H9 (cell line): ENCODE measurements around the gene TAF4. TPM values are rescaled to one million over a fixed set of nuclear protein-coding genes. Genes with fewer than 3 reads are reported as not detected.

Source experiments
- DNase-seq: peaks from one replicate; pipeline ENCODE4 v3.0.0-alpha.2; 2017
- H2AFZ ChIP-seq: one replicate; pipeline ENCODE4 v1.6.1; 2013; ENCODE audit warnings: mild to moderate bottlenecking, low read length, control low read depth, moderate library complexity
- H2AK5ac ChIP-seq: 2 replicates; pipeline ENCODE4 v1.6.1; 2013; ENCODE audit warnings: low read length, control low read depth, mixed read lengths; ENCODE audit not compliant: insufficient read length
- H2BK120ac ChIP-seq: one replicate; pipeline ENCODE4 v1.6.1; 2013; ENCODE audit warnings: low read depth, mild to moderate bottlenecking, low read length, control low read depth, inconsistent platforms; ENCODE audit not compliant: poor library complexity, severe bottlenecking
- H2BK12ac ChIP-seq: 2 replicates; pipeline ENCODE4 v1.6.1; 2013; ENCODE audit warnings: low read length, control low read depth, mixed read lengths, low read depth; ENCODE audit not compliant: insufficient read length
- H2BK15ac ChIP-seq: 2 replicates; pipeline ENCODE4 v1.6.1; 2013; ENCODE audit warnings: low read depth, low read length, control low read depth
- H2BK20ac ChIP-seq: one replicate; pipeline ENCODE4 v1.6.1; 2013; ENCODE audit warnings: low read depth, mild to moderate bottlenecking, low read length, control low read depth, inconsistent platforms; ENCODE audit not compliant: poor library complexity, severe bottlenecking
- H2BK5ac ChIP-seq: 2 replicates; pipeline ENCODE4 v1.6.1; 2013; ENCODE audit warnings: low read length, control low read depth, mixed read lengths; ENCODE audit not compliant: insufficient read length
- H3K14ac ChIP-seq: 2 replicates; pipeline ENCODE4 v1.6.1; 2013; ENCODE audit warnings: low read length, control low read depth; ENCODE audit not compliant: insufficient read depth
- H3K18ac ChIP-seq: 2 replicates; pipeline ENCODE4 v1.6.1; 2013; ENCODE audit warnings: low read depth, mild to moderate bottlenecking, mixed read lengths, low read length, control low read depth; ENCODE audit not compliant: insufficient read length
- H3K23ac ChIP-seq: 2 replicates; pipeline ENCODE4 v1.6.1; 2013; ENCODE audit warnings: low read length, control low read depth, mixed read lengths, low read depth; ENCODE audit not compliant: insufficient read length
- H3K23me2 ChIP-seq: 2 replicates; pipeline ENCODE4 v1.6.1; 2013; ENCODE audit warnings: low read depth, mild to moderate bottlenecking, mixed read lengths, low read length, control low read depth; ENCODE audit not compliant: insufficient read length, poor library complexity, severe bottlenecking
- H3K27ac ChIP-seq: 2 replicates; pipeline ENCODE4 v1.5.1; 2013; ENCODE audit warnings: low read length, control low read depth, mixed read lengths, low read depth; ENCODE audit not compliant: insufficient read length
- H3K27me3 ChIP-seq: 2 replicates; pipeline ENCODE4 v1.6.1; 2013; ENCODE audit warnings: low read length, control low read depth, inconsistent platforms; ENCODE audit not compliant: insufficient read depth
- H3K4ac ChIP-seq: 2 replicates; pipeline ENCODE4 v1.6.1; 2013; ENCODE audit warnings: low read depth, mild to moderate bottlenecking, control low read depth, inconsistent platforms, low read length, moderate library complexity
- H3K4me1 ChIP-seq: 2 replicates; pipeline ENCODE4 v1.6.1; 2013; ENCODE audit warnings: low read length, control low read depth, inconsistent platforms; ENCODE audit not compliant: insufficient read depth
- H3K4me2 ChIP-seq: 2 replicates; pipeline ENCODE4 v1.6.1; 2013; ENCODE audit warnings: low read length, control low read depth, mixed read lengths; ENCODE audit not compliant: insufficient read length, insufficient read depth
- H3K56ac ChIP-seq: 2 replicates; pipeline ENCODE4 v1.6.1; 2013; ENCODE audit warnings: low read depth, mild to moderate bottlenecking, mixed read lengths, low read length, control low read depth; ENCODE audit not compliant: insufficient read length
- H3K79me1 ChIP-seq: 2 replicates; pipeline ENCODE4 v1.6.1; 2013; ENCODE audit warnings: low read depth, mild to moderate bottlenecking, moderate library complexity, low read length, control low read depth, inconsistent platforms; ENCODE audit not compliant: insufficient read depth, poor library complexity, severe bottlenecking
- H3K79me2 ChIP-seq: 2 replicates; pipeline ENCODE4 v1.6.1; 2013; ENCODE audit warnings: low read length, control low read depth, inconsistent platforms; ENCODE audit not compliant: insufficient read depth
- H3K9ac ChIP-seq: 2 replicates; pipeline ENCODE4 v1.6.1; 2013; ENCODE audit warnings: low read length, control low read depth, mixed read lengths; ENCODE audit not compliant: insufficient read length; ENCODE audit errors: extremely low read depth
- H3K9me3 ChIP-seq: one replicate; pipeline ENCODE4 v1.6.1; 2013; ENCODE audit warnings: low read depth, low read length, inconsistent platforms; ENCODE audit not compliant: control insufficient read depth
- H3T11ph ChIP-seq: one replicate; pipeline ENCODE4 v1.6.1; 2013; ENCODE audit warnings: mild to moderate bottlenecking, low read length, control low read depth, inconsistent platforms
- H4K20me1 ChIP-seq: one replicate; pipeline ENCODE4 v1.6.1; 2013; ENCODE audit not compliant: control insufficient read depth, insufficient read length, insufficient read depth
- H4K5ac ChIP-seq: 2 replicates; pipeline ENCODE4 v1.6.1; 2013; ENCODE audit warnings: low read depth, mild to moderate bottlenecking, mixed read lengths, low read length, control low read depth; ENCODE audit not compliant: insufficient read length
- H4K8ac ChIP-seq: replicated peaks from 2 replicates; pipeline ENCODE4 v1.6.1; 2013; ENCODE audit warnings: low read length, control low read depth, mixed read lengths, low read depth; ENCODE audit not compliant: insufficient read length
- H4K91ac ChIP-seq: 2 replicates; pipeline ENCODE4 v1.6.1; 2013; ENCODE audit warnings: low read depth, mild to moderate bottlenecking, moderate library complexity, mixed read lengths, low read length, control low read depth; ENCODE audit not compliant: insufficient read length
- H3K27ac Mint-ChIP-seq, 3 experiments: 2 replicates in 2 of 3; 3 replicates in 1 of 3; pipeline ENCODE4 v1.8.0; 2020 to 2021; ENCODE audit warnings: mixed read lengths in 3 of 3, mild to moderate bottlenecking in 1 of 3, moderate library complexity in 1 of 3
- H3K27me3 Mint-ChIP-seq: 2 replicates; pipeline ENCODE4 v1.8.0; 2021; ENCODE audit warnings: low read depth, mild to moderate bottlenecking, moderate library complexity, mixed read lengths
- H3K36me3 Mint-ChIP-seq, 3 experiments: 2 replicates in 2 of 3; 3 replicates in 1 of 3; pipeline ENCODE4 v1.8.0; 2020 to 2021; ENCODE audit warnings: low read depth in 3 of 3, mixed read lengths in 3 of 3; ENCODE audit not compliant: insufficient read depth in 1 of 3
- H3K4me1 Mint-ChIP-seq, 2 experiments: 2 replicates each; pipeline ENCODE4 v1.8.0; 2020; ENCODE audit warnings: mixed read lengths in 2 of 2
- H3K4me3 Mint-ChIP-seq, 2 experiments: 2 replicates in 1 of 2; 3 replicates in 1 of 2; pipeline ENCODE4 v1.8.0; 2020 to 2021; ENCODE audit warnings: mild to moderate bottlenecking in 2 of 2, mixed read lengths in 2 of 2, moderate library complexity in 1 of 2
- H3K9me3 Mint-ChIP-seq, 2 experiments: 2 replicates in 1 of 2; 3 replicates in 1 of 2; pipeline ENCODE4 v1.8.0; 2020; ENCODE audit warnings: mild to moderate bottlenecking in 2 of 2, mixed read lengths in 2 of 2, moderate library complexity in 1 of 2
- WGBS: extraction: QIAGEN DNeasy Blood & Tissue Kit; methylation state at CpG from one replicate; pipeline ENCODE4 v1.1.7; 2013; ENCODE audit warnings: missing lambda C conversion rate, low lambda C conversion rate, mixed read lengths; ENCODE audit not compliant: insufficient read length; ENCODE audit errors: extremely low coverage; 5-methylcytosine and 5-hydroxymethylcytosine counted together
- total RNA-seq: library from RNA; stranded (reverse); gene quantifications from 2 replicates; pipeline ENCODE4 v1.2.1, GENCODE V29; 2021
- TF ChIP-seq, protein P1 (sequence below): fragments of 200-600 bp; sonication (generic); conservative IDR thresholded peaks from 3 replicates; pipeline ENCODE4 v1.8.0; 2021; ENCODE audit warnings: antibody characterized with exemption, mild to moderate bottlenecking

TAF4 gene
- total RNA-seq, 1 experiment from 2014 or later: 30.8 TPM

DNA sequence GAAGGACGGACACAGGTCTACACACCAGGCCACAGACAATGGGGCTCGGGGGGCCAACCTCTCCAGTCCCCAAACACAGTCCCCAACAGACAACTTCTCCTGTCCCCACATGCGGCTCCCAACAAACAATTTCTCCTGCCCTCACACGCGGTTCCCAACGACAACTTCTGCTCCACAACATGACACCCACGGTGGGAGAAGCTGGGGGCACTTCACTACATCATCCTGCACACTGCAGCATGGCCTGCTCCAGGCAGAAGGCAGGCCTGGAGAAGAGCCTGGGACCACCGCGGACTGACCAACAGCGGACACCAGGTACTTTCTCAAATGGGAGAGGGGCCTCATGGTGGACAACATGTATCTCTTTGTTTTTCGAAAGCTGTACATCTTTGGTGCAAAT, 6.7 kb downstream of the TAF4 start:
- Histone ChIP-seq H2AK5ac (no peak overlapping the region), H3K23ac (no peak overlapping the region), H2BK15ac (no peak overlapping the region), H3K56ac (no peak overlapping the region), H4K5ac (no peak overlapping the region), H3K4me1 (no peaks in the 10 kb centered on the region), H3K27ac (no peak overlapping the region), H2AFZ (no peak overlapping the region), H3K27me3 (no peaks in the 10 kb centered on the region), H3K18ac (no peak overlapping the region), H3K9ac (no peak overlapping the region), H2BK5ac (no peak overlapping the region), H3K79me2 (peaks cover 68% of the 10 kb centered on the region), H3K14ac (no peak overlapping the region), H2BK12ac (no peak overlapping the region), H4K91ac (no peak overlapping the region), H4K20me1 (peaks cover 5% of the 10 kb centered on the region), H3K79me1 (peaks cover 10% of the 10 kb centered on the region), H2BK20ac (no peak overlapping the region), H3T11ph (no peak overlapping the region), H4K8ac (no peak overlapping the region), H3K9me3 (no peaks in the 10 kb centered on the region), H2BK120ac (no peak overlapping the region), H3K23me2 (no peaks in the 10 kb centered on the region), H3K4ac (no peak overlapping the region), H3K4me2 (no peak overlapping the region)
- WGBS: no CpG with 5 or more reads among the region's 11 CpGs
- TF ChIP-seq, protein P1, sequence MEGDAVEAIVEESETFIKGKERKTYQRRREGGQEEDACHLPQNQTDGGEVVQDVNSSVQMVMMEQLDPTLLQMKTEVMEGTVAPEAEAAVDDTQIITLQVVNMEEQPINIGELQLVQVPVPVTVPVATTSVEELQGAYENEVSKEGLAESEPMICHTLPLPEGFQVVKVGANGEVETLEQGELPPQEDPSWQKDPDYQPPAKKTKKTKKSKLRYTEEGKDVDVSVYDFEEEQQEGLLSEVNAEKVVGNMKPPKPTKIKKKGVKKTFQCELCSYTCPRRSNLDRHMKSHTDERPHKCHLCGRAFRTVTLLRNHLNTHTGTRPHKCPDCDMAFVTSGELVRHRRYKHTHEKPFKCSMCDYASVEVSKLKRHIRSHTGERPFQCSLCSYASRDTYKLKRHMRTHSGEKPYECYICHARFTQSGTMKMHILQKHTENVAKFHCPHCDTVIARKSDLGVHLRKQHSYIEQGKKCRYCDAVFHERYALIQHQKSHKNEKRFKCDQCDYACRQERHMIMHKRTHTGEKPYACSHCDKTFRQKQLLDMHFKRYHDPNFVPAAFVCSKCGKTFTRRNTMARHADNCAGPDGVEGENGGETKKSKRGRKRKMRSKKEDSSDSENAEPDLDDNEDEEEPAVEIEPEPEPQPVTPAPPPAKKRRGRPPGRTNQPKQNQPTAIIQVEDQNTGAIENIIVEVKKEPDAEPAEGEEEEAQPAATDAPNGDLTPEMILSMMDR: no peak
- Mint-ChIP-seq H3K36me3 (peaks cover 38 to 55% (median 47%) of the 10 kb centered on the region in 3 experiments), H3K9me3 (peaks cover 2 to 5% of the 10 kb centered on the region in 2 experiments; a peak in 4 of 5 replicates), H3K4me1 (peaks cover 23 to 32% of the 10 kb centered on the region in 2 experiments), H3K4me3 (peak overlapping the region in 1 of 2 experiments; percentile 12; a peak in 1 of 5 replicates), H3K27me3 (no peaks in the 10 kb centered on the region), H3K27ac (peak overlapping the region in 1 of 3 experiments; percentile 68; a peak in 1 of 7 replicates)
- no peak for DNase-seq
